NCI-H2196 (cell line): Measurements from ENCODE around the gene SEPTIN11.
A peak's percentile ranks its signal among the peaks of the same experiment; 100 is the strongest.

ENCODE experiments used
- DNase-seq: peaks from one replicate; lab custom pipeline; 2025; ENCODE audit not compliant: unreplicated experiment; lab: John Stamatoyannopoulos, UW

Gene SEPTIN11

DNA sequence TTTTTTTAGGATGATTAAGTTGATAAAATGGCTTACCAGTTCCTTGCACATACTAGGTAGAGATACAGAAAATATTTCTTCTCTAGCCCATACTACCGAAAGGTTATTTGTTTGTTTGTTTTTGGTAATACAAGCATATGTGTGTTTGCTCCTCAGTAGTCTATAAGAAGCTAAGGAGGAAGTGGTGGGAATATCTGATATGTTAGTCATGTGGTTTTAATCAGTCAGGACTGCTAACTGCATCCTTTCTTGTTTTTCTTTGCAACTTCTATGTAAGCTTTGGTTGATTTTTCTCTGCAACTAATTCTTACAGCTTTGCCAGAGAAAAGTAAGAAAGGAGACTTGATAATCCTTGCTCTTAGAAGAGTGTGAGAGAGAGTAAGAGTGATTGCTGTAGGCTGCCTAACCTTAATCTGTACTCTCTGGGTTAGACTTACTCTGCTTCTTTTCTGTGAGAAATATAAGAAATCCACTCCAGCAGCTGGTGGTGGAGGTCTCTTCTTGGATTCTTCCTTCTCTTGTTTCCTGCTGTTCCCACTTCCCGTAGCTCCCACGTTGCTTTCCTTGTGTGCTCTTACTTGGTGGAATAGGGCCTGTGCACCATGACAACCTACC is 28.3 kb downstream of the SEPTIN11 start:
- DNase-seq, result no peak

DNA sequence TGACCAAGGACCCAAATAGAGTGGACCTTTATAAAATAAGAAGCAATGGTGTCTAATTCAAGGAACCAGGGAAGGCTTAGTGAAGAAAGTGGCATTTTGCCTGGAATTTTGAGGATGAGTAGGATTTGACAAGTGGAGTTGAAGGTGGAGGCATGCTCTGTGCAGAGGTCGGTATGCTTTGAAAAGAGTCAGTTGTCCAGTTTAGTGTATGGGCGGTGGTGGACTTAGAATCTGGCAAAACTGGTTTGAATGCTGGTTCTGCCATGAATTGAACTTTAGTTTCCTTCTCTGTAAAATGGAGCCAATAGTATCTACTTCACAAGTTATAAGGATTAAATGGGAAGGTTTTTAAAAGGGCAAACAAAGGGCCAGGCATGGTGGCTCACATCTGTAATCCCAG is 29.7 kb downstream of the SEPTIN11 start:
- DNase-seq, result no peak

DNA sequence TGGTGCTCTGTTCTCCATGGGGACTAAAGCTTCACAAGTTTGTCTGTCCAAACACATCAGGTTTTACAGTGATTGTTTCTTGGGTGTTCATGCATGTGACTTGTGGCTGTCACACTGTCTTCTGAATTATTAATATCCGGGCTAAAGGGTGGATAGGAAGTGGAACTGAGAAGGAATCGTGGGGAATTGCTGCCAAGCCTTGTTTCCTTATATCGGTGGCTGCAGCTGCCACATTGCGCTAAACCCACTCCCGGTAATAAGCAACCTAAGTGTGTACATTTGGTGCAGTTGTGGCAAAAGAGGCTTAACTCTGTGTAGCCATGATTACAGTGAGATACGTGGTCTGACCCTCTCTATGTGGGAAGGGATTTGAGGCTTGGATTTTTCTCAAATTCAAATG is 30.7 kb downstream of the SEPTIN11 start:
- no peak for DNase-seq

DNA sequence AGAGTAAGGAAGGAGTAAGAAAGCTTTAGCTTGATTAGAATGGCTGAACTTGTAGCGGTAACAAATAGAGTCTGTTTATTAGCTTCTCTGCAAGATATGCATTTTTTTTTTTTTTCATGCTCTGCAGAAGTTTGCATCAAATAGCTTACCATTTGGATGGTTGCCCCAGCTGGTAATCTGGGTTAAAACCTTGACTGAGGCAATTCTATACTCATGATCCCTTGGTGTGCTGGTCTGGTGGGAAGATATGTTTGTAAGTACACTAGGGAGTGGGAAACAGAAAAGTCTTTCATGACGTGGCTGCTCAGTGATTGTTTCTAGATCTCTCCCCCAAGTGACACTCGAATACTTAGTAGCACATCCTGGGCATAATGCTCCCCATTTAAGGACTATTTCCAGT is 32.1 kb downstream of the SEPTIN11 start:
- DNase-seq, result no peak

DNA sequence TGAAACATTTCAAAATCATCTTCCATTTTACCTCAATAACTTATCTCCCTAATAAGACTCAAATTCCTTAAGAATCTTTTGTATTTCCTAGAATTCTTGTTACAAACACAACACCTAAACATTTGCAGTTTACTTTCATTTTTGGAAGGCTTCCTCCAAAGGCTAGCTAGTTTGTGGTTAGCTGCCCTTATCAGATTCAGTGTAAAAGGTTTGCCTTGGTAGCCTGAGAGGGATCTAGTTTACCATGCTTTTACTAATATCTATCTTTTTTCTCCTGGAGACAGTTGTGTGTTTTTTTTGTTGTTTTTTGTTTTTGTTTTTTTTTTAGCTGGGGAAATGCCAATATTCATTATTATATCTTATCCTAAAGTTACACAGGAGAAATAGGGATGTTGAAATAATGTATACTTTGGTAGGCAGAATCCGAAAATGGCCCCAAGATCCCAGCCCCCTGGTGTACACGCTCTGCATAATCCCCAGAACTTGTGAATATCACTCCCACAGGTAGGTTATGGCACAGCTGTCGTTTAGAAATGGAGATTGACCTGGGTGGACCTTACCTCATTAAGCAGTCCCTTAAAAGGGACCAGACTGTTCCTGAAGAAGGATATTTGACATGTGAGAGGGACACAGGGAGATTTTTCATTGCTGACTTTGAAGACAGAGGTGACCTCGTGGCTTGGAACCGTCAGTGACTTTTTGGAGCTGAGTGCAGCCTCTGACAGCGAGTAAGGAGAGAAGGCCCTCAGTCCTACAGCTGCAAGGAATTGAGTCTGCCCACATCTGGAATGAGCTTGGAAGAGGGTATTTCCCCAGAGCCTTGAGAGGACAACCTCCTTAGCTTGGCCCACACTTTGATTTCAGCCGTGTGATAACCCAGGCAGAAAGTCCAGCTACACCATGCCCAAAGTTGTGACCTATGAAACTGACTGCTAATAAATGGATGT is 33.4 kb downstream of the SEPTIN11 start:
- no peak for DNase-seq

DNA sequence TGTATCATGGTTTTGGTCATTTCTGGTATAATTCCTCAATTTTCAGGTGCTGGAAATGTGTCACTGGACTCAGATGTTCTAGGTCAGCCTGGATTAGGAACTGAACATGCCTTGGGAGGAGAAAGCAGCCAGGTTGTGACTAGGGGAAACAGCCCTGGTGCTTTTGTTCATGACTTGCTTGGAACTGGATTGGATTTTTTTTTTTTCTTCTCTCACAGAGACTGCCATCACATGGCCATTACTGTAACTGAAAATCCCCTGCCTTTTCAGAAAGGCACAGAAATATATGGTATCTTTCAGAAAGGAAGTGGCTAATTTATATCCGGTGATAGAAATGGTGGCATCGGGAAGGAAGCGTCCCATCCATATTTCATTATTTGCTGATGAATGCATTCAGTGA is 34.6 kb downstream of the SEPTIN11 start:
- DNase-seq, result no peak

DNA sequence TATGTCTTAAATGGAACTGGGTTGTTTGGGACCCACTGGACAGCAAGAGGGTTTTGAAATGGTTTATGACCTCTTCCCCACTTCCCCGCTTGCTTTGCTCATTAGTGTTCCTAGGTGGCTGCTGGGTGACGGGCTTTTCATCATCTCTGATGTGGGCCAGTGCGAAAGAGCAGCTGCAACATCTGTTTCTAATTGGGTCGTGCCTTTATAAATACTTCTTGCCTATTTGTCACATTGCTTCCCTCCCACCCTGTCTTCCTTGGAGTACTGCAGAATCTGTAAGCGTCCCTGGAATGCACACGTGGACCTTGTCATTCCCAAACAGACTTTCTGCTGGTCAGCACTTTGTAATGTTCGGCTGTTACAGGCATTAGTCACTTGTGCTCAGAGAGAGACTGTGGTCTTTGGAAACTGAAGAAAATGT is 35.2 kb downstream of the SEPTIN11 start:
- DNase-seq, result no peak

DNA sequence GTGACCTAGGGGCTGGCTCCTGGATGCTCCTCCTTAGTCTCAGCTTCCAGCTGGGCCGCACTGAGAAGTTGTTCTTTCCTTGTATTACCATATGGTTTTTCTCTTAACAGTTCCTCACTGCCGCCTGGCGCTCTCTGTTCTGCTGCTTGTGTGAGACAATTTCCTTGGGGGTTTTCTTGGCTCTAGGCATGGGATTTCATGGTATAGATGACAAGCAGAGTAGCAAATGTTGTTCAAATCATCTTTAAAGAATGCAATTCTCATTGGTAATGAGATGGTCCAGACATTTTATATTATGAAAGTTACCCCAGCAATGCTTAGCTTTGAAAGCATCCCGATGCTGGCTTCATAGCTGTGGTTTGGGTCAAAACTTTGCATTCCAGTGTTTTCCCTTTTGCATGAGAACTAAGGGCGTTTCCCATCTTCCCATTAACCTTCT is 37.6 kb downstream of the SEPTIN11 start:
- no peak for DNase-seq

DNA sequence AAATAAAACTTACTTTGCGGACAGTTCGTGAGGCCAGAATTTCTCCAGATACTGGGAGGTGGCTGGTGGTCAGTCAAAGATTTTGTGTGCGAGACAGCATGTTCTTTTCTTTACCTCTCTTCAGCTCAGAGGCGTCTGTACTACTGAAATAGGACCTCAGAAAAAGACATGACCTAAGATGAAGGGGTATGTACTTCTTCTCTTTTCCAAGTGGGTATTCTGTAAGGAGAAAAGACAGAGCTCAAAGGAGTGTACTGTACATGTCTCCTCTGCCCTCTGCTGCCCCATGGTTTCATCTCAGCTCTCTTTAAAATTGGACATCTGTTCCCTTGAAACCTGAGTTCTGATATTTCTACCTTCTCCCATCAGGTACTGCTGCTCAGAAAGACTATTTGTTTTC is 38.1 kb downstream of the SEPTIN11 start:
- no peak for DNase-seq

DNA sequence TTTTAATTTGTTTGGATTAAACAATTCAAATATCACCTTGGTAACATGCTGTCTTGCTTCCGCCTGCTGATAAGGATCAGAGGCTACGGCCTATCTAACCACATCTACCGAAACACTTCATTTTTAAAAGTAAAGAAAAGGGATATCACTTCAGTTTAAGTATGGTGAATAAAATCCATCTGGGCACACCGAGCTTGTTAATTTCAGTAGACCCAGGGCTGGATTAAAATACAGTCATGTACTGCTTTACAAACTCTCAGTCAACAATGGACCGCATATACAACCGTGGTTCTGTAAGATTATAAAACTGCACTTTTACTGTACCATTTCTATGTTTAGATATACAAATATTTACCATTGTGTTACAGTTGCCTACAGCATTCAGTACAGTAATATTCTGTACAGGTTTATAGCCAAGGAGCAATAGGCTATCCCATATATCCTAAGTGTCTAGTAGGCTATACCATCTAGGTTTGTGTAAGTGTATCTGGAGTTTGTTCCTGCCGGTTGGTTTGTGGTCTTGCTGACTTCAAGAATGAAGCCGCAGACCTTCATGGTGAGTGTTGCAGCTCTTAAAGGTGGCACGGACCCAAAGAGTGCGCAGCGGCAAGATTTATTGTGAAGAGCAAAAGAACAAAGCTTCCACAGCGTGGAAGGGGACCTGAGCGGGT is 40.0 kb downstream of the SEPTIN11 start:
- no peak for DNase-seq

DNA sequence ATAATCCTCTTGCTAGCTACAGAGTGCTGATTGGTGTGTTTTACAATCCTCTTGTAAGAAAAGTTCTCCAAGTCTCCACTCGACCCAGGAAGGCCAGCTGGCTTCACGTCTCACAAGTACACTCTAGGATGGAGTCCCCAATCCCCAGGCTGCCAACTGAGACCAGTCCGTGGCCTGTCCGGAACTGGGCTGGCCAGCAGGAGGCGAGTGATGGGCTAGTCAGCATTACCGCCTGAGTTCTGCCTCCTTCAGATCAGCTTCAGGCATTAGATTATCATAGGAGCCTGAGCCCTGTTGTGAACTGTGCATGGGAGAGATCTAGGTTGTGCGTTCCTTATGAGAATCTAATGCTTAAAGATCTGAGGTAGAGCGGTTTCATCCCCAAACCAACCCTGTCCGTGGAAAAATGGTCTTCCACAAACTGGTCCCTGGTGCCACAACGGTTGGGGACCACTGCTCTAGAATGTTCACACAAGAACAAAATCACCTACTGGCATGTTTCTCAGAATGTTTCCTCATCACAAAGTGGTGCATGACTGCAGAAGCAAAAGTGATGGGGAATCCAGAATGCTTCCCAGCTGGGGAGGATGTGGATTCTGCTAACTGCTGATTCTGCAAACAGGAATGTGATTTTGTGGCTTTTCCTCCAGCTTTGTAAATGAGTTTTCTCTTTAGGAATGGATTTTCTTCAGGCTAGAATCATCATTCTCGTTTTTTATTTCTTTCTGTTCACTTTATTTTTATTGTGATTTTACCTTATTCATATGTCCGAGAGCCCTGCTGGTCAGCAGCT is 40.9 kb downstream of the SEPTIN11 start:
- no peak for DNase-seq

DNA sequence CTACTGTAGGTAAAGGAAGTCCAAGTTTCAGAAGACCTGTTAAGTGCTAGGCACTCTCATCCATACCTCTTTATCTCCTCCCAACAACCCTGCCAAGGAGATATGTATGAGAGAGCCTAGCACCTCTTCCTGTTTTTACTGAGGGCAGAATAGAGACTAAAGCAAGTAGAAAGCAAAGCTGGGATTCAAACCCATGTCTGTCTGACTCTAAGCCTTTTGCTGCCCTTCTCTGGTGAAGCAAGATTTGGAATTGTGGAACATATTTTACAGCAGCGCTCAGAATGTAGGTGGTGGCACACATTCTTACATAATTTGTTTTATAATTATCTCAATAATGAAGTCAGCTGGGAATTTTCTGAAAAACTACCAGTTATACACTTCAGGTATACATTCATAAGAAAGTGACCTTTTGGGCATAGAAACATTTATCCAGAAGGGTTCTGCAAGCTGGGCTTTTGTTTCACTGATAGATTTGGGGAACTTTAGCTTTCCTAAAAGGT is 41.7 kb downstream of the SEPTIN11 start:
- no peak for DNase-seq

DNA sequence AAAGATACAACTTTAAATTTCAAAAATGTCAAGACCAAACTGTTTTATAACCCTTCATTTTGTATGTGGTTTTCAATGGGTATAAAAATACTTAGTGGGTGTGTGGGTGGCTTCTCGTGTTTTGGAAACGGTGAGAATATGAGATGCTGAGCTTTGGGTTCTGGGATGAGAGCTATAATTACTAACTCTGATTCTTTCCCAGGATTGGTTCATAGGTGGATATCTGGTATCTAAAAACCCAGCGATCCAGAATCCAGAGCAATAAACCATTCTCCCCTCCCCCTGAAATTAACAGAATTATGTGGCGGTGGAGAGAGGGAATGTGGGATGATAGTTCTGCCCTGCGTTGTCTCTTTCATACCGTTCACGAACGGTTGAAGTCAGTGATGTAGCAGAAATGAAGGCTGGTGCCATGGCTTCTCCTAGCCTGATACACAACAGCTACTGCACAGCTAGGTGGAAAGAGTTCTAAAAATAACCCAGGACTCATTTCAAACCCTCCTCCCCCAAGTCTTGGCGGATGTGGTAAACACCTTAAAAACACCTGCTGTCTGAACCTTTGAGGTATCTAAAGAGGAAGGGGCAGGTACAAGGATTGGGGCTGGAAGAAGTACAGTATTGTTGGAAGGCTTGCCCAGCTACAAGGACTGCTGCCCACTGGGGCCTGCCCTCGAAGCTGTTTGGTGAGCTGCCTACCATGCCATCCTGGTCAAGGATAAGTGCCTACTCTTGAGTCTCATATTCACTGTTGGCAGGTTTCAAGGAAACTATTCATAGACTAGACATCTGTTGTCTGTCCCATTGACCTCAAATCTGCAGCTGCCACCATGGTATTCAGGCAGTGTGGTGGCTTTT is 44.5 kb downstream of the SEPTIN11 start:
- DNase-seq, result peak; percentile 69

DNA sequence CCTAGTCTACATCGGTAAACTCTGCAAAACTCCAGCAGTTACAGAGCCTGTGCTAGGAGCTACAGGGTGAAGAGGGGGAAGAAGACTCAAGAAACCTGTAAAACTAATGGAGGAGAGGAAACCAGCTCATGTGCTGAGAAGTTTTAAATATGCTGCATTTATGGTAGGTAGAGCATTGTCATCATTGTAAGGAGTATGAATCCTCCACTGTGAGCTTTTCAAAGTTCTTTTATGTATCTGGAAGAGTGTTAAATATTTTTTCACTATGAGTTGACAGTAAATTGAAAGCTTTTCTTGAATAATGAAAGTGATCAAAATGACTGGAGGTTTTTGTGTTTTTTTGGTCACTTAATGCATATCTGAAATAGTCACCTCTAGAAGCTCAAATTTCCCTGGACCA is 46.2 kb downstream of the SEPTIN11 start:
- DNase-seq, result no peak

DNA sequence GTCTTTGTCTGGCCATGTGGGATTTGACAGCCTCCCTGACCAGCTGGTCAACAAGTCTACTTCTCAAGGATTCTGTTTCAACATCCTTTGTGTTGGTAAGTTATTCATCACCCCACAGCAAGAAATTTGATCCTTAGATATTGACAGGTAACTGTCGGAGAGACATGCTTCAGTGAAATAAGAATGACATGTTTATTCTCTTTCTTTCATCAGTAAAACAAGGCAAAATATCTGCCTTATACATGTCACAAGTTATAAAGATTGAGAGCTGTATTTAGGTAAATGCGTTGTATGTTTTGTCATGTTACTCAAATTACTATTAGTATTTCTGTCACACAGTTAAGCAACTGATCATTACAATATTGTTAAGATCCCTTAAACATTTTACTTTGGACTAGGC is 46.9 kb downstream of the SEPTIN11 start:
- no peak for DNase-seq

DNA sequence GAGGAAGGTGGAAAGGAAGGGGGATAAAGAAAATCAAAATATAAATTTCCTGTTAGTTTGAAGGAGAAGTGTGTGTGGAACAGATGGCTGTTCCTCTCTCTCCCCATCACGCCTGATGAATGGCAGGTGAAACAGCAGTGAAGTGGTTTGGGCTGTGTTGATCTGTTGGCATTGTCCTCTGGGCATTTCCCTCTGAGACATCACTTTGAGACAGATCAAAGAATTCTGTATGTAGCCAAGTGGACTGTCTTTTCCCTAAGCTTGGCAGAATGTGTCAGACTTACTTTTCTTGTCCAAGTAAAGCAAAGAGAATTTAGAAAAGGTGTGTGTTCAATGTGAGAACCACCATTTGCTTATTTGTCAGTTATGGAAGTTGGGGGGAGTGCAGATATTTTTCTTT is 47.5 kb downstream of the SEPTIN11 start:
- no peak for DNase-seq

DNA sequence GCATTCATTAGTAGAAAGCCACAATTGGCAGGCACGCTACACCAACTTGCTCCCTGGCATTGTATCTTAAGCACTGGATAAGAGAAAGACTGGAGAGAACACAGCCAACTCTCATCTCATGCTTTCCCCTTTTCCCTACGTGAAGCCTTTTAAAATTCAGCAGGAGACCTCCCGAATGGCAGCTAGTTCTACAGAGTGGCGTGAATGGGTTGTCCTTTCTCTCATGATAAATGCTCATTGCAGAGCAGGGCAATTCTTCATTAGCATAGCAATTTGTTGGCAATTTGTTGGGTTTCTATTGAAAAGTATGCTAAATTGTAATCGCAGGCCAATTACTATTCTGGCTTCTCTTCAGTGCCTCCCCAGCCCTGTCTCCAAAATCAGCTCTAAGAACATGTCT is 48.0 kb downstream of the SEPTIN11 start:
- DNase-seq, result no peak

DNA sequence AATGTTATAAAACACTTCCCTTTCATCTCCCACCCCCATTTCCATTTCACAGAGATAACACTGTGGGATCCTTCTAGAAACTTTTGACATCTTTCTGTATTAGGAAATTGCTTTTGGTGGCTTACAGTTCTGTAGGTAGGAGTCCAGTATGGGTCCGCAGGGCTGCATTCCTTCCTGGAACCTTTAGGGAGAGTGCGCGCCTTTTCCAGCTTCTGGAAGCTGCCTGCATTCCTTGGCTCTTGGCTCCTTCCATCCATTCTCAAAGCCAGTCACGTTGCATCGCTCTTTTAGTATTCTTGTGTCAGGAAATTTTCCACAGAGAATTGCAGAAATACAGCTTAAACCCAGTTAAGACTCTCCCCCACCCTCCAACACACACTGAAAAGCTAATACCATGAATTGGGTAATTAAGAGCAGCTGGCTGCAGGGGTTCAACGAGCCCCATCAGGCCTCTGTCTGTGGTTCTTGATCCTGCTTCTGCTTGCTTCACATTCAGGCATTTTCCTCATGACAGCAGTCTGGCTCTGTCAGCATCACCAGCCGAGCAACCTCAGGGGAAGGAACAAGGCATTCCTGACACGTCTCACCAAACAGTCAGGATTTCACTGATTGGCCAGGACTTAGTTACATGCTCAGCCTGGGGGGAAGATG is 48.8 kb downstream of the SEPTIN11 start:
- no peak for DNase-seq
